ENCODE measurements around the gene CSK.

CSK gene

GRCh38 chr15:74787251-74788041 lies 5.6 kb downstream of the CSK start:
- DNase-seq (ENCODE audit: low read depth in 2 of 2), result peak; percentile 86 to 88

- DNase-seq (ENCODE audit: low read depth in 2 of 2), result no peak
These were observed 6.3 kb downstream of the CSK start for GRCh38 chr15:74788042-74788682.

- no peak for DNase-seq (ENCODE audit: low read depth in 2 of 2)
These were observed 6.8 kb downstream of the CSK start for GRCh38 chr15:74788683-74789151.

GRCh38 chr15:74789171-74789631 lies 7.3 kb downstream of the CSK start:
- DNase-seq (ENCODE audit: low read depth in 2 of 2), result no peak

- DNase-seq (ENCODE audit: low read depth in 2 of 2), result no peak
These were observed 7.8 kb downstream of the CSK start for GRCh38 chr15:74789741-74790079.

GRCh38 chr15:74790080-74790916 lies 8.4 kb downstream of the CSK start:
- peak in 1 of 2 donors; percentile 45 for DNase-seq (ENCODE audit: low read depth in 2 of 2)

GRCh38 chr15:74791007-74791406 lies 9.1 kb downstream of the CSK start:
- no peak for DNase-seq (ENCODE audit: low read depth in 2 of 2)

GRCh38 chr15:74791667-74792066 lies 9.8 kb downstream of the CSK start:
- no peak for DNase-seq (ENCODE audit: low read depth in 2 of 2)

GRCh38 chr15:74792227-74793016 lies 10.5 kb downstream of the CSK start:
- DNase-seq (ENCODE audit: low read depth in 2 of 2), result no peak

- DNase-seq (ENCODE audit: low read depth in 2 of 2), result peak; percentile 54 to 57
These were observed 11.5 kb downstream of the CSK start for GRCh38 chr15:74793135-74794028.

GRCh38 chr15:74794248-74794969 lies 12.5 kb downstream of the CSK start:
- DNase-seq (ENCODE audit: low read depth in 2 of 2), result no peak

- no peak for DNase-seq (ENCODE audit: low read depth in 2 of 2)
These were observed 13.1 kb downstream of the CSK start for GRCh38 chr15:74794970-74795349.

- DNase-seq (ENCODE audit: low read depth in 2 of 2), result no peak
These were observed 14.2 kb downstream of the CSK start for GRCh38 chr15:74795966-74796625.

- DNase-seq (ENCODE audit: low read depth in 2 of 2), result no peak
These were observed 16.7 kb downstream of the CSK start for GRCh38 chr15:74798388-74799254.

GRCh38 chr15:74799255-74799855 lies 17.5 kb downstream of the CSK start:
- no peak for DNase-seq (ENCODE audit: low read depth in 2 of 2)

GRCh38 chr15:74799856-74800558 lies 18.1 kb downstream of the CSK start:
- peak; percentile 72 to 74 for DNase-seq (ENCODE audit: low read depth in 2 of 2)

GRCh38 chr15:74800559-74801094 lies 18.7 kb downstream of the CSK start:
- no peak for DNase-seq (ENCODE audit: low read depth in 2 of 2)

Data from stimulated activated CD8-positive, alpha-beta memory T cell treated with anti-CD3 and anti-CD28 coated beads, Interleukin-7, amount 100 ng/mL, for 4 hours (primary cell).